Stimulated activated CD8-positive, alpha-beta memory T cell treated with anti-CD3 and anti-CD28 coated beads, Interleukin-12 subunit alpha, Interleukin-12 subunit beta, amount 100 ng/mL, for 24 hours (primary cell): Measurements from ENCODE around the gene PTPN9.
"Not testable (repeated sequence)": the region's sequence is repeated elsewhere in the genome, so short reads cannot be mapped to it uniquely, and the experiment has no call there.

Experiments used
- DNase-seq: peaks from one replicate; pipeline ENCODE4 v3.0.0-alpha.2; 2020; ENCODE audit errors: extremely low read depth

Gene PTPN9

DNA sequence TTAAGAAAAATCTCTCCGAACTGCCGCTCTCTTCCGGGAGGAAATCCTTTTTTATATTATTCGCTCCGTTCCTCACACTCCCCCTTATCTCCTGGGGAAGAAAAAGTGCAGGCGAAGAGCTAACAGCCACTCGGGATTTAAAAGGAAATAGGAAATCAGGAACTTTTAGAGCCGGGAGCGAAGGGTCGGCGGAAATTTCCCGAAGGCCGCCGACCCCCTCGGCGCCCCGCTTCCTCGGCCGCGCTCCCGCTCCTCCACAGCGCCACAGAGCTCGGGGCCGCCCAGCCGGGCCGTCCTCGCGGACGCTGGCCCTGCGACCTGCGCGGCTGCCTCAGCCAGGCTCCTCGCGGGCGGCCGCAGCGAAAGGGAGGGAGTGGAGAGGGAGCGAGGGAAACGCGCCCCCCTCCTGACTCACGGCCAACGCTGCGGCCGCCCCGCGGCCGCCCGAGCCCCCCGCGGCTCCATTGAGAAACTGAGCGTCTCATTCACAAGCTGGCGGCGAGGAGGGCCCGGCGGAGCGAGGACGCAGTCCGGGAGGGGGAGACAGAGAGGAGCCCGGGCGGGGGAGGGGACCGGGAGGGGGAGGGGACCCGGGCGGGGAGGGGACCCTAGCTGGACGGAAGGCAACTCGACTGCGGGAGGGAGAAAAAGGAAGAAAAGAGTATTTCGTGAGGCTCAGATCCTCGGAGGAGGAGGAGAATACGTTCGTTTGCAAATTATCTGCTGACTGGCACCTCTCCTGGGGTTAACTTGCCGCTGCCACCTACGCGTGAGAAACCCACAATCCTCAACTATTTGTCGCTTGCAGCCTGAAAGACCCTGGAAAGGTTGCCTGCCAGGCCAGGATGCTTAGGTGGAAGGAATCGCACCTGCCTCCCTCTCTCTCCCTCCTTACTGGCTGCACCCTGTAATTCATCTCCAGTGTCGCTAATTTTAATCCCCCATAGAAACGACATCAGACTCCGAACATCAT is at the start of gene PTPN9:
PTPN9 (minus strand) TSS at position 368 of the 973 bp plus-strand sequence. CDS start 539 bp downstream, outside the sequence.
- DNase-seq, result peak; percentile 35

DNA sequence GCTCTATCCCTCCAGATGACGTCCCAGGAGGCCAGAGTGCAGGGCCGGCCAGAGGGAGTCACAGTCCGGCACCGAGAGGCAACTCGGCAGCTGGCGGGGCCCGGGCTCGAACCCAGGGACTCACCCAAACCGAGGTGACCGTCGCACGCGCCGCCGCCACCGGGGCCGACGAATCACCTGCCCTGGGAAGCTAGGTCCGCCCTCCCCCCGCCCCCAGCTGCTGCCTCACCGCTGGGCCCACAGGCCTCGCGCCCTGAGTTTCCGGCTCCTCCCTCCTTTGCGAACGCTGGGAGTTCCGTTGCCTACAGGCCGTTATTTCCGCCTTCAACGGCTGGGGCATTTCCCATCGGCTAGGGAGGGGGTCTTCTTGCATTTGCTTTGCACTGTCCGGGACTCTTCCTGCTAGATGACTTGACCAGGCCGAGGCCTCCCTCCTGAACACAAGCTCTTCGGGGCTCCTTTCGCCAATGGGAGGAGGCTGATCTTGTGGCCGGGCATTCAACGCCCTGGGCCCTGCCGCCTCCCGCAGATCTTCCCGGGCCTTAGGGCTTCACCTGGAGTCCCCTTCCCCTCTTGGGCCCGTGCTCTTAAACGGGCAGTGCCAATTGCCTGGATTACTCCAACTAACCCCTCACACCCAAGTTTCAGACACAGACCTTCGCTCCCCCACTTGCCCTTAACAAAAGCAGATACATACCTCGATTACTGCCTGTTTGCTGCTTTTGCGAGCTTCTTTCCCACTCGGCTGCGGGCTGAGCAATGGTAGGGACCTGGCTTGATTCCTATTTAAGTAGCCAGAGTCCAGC is 46.6 kb upstream of the PTPN9 start, which contains the start of gene SNUPN:
SNUPN (minus strand) TSS at position 184 of the 806 bp plus-strand sequence. CDS start 4,674 bp downstream, outside the sequence.
- DNase-seq, result peak; percentile 90

DNA sequence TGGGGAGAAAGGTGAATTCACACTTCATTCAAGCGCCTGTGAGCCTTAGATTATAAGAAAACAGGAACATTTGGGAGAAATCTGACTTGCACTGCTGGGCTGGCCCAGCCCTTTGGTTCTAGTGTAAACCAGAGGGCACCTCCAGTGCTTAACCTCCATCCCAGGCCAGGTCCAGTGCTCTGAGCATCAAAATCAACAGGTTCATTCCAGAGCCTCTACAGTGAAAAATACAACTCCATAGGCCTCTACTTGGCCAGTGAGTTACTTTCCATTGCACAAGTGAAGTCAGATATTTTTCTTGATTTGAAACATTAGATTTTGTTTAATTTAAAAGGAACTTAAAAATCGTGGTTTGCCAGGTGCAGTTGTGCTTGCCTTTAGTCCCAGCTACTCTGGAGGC is 43.4 kb upstream of the PTPN9 start:
- DNase-seq, result no peak

DNA sequence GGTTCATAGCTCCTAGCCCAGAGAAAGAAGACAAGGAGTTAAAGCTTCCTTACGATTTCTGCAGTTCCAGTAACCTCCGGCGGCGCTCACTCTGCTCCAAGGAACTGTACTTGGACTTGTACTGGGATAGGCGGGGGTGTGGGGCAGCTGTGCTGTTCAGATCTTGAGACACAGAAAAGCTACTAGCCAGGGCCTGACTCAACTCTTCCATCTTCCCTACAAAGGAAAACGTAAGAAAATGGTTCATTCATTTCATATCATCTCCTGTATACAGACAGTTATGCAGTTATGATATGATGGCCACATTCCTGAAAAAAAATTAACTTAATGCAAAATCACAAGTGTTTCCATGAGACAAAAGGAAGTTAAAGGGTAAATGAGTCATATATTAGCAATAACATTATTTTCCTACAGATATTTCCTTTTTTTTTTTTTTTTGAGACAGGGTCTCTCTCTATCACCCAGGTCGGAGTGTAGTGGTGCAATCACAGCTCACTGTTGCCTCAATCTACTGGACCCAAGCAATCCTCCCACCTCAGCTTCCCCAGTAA is 41.8 kb upstream of the PTPN9 start:
- DNase-seq, result no peak

DNA sequence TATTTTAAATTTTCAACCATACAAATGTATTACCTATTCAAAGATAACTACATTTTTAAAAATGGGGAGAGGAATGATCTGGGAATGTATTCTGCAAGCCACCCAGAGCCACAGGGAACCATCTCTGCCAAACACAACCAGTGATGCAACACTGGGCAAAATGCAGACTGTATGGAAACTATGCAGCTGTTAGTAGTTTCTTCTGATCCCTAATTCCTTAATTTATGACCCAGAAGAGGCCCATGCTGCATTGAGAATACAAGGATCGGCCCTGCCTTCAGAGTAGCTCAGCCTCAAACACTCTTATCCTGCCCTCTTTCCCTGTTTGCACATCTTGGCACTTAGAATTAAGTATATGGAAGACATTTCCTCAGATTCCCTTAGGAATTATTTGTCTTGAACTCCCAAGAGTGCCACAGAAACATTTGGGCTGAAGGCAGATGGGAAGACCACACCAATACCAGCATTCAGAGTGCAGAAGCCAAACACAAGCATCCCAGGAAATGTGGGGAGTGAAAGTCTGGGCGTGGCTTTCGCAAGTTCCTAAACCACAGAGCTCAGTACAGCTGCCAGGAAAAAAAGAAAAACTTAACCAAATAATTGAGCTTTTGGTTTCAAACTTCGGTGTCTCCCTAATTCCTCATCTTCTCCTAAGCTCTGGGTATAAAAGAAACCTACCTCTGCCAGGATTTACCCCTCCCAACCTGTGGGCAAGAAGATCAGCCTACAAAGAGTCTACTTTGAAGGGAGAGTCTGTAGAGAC is 41.1 kb upstream of the PTPN9 start:
- DNase-seq, result no peak

DNA sequence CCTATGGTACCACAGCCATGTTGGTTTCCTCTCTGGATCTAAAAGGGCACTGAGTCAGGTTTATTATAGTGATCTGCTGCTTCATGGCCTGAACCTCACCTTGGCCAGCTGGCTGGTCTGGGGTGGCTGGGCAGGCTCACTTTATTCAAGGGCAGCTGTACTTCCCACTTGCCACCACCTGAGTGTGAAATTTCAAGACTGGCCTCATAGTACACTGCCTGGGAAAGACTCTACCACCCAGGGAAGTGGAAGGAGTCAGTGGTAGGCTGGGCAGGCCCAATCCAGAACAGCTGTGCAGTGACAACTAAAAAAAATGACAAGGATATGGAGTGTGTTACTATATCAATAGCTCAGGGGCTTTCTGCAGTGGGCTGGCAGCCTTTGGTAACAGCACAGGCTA is 37.7 kb upstream of the PTPN9 start:
- DNase-seq, result no peak

DNA sequence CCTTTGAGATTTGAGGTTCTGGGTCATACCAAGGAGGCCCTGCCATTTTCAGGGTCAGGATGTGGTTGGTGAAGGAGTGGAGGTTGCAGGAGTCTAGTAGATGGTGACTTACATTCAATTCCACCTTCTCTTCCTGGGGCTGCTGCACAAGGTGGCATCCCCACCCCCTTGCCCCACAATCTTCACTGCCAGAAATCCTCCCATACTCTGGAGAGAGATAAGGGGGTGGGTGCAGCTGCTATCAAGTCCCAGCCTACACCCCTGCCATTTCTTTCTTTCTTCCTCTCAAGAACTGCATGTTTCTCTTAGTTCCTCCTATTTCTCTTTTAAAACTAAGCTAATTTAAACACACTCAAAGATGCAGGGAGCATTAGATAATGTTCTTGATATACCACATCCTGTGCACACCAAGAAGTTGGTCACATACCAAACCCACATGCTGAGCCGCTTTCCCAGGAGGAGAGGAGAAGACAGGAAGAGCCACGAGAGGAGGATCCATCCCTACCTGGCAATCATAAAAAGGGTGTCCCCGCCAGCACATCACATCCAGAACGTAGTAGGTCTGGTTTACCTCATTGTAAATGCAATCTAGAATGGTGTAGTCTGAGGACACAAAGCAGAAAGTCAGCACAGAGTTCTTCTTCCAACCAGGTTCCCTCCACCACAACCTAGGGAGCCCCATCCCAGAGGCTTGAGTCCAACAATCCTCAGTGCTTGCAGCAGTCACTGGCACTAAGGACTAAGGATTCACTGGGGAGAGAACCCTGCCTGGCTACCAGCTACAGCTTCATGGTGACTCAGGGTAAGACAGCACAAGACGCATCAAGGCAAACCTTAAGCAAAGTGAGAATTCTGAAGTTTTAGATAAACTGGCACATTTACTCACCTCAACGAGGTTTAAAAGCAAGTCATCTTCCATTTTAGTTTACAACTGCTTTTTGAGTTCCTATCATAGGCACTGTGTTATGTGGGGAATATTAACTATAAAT is 27.9 kb upstream of the PTPN9 start:
- DNase-seq, result no peak

DNA sequence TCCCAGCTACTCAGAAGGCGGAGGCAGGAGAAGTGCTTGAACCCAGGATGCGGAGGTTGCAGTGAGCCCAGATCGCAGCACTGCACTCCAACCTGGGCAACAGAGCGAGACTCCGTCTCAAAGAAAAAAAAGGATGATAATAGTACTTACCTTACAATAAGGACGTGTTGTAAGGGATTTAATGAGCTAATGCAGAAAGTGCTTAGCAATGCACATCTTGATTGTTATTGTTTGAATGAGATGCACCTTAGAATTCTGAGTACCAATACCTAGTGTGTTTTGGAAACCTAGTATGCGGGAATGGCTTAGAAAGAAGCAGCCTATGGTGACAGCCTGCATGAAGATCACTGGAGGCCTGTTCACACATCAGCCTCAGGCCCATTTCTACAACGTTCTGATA is 26.9 kb upstream of the PTPN9 start:
- DNase-seq, result no peak

DNA sequence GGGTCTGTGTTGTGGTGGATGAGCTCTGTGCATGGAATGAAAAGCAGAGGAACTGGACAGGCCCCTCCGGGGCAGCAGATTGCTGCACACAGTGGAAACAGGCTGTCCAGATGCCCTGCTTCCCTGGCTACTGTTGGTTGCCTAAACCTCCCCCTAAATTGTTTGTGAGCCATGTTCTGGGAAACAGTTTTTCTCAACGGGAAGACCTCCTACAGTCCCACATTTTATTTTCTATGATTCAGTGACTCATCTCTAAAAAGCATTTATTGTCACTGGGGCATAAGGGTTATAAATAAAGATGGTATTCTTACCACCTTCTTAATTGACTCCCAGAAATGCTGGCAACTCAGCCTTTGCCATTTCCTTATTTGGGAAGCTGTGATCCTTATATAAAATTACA is 20.3 kb upstream of the PTPN9 start:
- no peak for DNase-seq

DNA sequence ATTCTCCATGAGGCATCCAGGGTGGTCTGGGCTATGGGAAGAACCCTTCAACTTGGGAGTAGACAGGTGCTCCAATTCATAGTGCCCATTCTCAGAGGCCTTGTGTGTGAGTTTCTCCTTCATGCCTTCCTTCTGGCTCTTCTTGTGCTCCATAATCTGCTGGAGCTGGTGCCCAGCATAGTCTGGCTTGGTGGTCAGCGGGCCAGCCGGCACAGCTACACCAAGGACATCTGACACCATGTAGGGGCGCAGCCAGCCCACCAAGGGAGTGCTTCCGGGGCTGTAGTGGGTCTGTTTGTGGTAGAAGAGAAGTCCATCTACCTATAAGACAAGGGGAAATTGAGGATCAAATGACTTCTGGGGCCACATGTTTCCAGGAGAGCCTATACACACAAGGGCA is 19.2 kb upstream of the PTPN9 start:
- DNase-seq, result no peak

DNA sequence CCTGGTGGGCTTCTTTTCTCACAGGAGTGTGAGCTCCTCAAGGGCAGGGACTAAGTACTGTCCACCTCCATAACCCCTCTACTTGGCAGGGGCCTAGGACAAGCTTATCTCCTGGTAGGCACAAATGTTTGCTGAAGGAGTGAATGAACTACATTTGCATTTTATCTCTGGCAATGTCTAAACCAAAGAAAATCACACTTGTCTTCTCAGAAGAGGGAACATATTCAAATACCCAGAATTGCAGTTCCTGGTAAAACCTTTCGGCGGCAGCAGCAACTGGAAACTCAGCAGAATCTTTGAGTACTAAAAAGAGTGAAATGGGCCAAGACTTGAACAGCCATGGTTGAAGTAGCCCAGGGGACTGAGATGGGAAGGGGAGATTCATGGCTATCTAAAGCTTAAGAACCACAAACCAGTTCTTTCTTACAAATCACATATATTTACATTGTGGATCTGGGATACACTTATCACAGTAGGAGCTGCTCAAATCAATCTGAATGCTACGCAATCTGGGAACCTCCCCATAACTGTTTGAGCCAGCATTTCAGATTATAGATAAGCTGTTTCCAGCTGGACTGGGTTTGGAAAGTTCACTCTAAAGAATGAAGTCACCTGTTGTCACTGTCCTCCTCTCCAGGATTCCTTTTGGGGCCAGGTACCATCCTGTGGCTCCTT is 18.7 kb upstream of the PTPN9 start:
- no peak for DNase-seq

DNA sequence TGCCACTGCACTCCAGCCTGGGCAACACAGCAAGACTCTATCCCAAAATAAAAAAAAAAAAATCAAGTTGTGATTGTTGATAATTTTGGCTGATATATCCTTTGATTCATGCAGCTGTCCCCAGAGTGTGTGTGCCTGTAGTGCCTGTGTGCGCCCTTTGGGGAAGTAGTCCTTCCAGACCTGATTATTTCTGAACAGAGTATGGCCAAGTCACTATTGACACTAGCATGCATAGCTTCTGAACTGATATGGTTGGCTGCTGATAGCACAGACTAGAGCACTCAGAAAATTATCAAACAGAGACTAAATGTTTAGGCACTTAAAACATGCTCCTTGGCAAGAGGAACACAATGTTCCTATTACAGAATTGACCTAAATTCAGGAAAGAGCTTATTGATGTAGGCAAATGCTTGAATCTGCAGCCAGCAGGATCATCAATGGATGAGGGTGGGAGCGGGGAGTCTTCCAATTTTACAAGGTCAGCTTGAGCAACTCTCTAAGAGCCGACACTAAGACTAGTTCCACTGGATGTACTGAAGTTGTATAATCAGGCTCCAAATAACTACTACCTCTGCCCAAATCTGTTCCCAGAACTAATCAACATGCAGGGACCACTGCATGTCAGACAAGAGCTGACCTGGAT is 17.7 kb upstream of the PTPN9 start:
- DNase-seq, result no peak

DNA sequence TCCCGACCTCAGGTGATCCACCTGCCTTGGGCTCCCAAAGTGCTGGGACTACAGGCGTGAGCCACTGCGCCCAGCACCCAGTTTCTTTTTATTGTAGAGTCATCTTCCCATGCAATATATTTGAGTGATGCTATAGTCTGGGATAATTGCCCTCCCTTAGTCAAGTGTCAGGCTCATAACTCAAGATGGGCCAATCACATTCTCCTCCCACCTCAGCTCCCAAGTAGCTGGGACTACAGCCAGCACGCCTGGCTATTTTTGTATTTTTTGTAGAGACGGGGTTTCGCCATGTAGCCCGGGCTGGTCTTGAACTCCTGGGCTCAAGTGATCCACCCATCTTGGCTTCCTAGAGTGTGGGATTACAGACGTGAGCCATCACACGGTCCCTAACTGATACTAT is 15.2 kb upstream of the PTPN9 start:
- DNase-seq, result no peak

DNA sequence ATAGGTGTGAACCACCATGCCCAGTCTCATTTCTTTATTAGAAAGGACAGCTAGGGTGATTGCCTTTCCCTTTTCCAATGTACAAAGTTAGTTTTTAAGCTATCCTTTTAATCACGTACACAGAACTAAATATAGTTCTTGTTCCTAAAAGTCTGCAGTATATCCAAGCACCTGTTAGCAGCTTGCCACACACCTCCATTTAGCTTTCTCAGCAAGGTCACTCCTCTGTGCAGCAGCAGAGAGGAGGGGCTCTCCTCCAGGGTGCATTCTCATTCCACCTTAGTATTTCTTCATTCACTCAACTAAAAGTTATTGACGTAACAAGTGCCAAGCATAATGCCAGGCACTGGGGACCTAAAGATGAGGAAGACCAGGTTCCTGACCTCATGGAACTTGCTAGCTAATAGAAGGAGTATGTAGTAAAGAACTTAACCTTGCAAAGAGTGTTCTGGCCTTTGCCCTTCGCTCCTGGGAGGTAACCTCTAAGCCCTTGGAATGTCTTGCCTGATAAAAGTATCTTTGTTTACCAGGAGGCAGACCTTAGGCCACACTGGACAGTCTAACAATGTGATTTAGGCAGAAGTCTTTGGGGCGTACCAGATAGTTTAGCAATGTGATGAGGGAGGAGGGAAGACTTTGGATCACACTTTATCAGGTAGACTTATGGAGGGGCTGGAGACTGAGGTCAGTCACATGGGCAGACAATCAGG is 12.7 kb upstream of the PTPN9 start:
- DNase-seq, result no peak

DNA sequence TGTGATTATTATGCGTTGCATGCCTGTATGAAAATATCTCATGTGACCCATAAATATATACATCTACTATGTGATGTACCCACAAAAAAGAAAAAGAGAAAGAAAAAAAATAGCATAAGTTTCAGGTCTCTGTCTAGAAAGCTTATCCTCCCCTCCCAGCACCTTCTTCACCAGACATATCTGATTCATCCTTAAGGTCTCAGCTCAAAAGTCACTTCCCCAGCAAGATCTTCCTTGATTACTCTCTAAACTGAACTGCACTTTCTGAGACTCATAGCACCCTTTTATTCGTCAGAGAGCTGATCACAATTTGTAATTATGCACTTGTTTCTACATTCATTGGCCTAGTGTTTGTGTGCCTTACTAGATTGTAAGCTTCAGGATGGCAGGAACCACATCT is 11.1 kb upstream of the PTPN9 start:
- no peak for DNase-seq

DNA sequence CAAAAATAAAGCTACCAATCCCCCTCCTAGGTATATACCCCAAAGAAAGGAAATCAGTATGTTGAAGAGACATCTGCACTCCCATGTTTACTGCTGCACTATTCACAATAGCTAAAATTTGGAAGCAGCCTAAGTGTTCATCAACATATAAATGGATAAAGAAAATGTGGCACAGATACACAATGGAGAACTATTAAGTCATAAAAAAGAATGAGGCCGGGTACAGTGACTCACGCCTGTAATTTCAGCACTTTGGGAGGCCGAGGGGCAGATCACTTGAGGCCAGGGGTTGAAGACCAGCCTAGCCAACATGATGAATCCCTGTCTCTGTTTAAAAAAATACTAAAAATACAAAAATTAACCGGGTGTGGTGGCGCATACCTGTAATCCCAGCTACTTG is 10.0 kb upstream of the PTPN9 start:
- DNase-seq, result no peak

DNA sequence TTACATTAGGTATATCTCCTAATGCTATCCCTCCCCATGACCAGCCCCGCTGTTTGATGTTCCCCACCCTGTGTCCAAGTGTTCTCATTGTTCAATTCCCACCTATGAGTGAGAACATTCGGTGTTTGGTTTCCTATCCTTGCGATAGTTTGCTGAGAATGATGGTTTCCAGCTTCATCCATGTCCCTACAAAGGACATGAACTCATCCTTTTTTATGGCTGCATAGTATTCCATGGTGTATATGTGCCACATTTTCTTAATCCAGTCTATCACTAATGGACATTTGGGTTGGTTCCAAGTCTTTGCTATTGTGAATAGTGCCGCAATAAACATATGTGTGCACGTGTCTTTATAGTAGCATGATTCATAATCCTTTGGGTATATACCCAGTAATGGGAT is 7.3 kb upstream of the PTPN9 start:
- DNase-seq, result not testable (repeated sequence)

DNA sequence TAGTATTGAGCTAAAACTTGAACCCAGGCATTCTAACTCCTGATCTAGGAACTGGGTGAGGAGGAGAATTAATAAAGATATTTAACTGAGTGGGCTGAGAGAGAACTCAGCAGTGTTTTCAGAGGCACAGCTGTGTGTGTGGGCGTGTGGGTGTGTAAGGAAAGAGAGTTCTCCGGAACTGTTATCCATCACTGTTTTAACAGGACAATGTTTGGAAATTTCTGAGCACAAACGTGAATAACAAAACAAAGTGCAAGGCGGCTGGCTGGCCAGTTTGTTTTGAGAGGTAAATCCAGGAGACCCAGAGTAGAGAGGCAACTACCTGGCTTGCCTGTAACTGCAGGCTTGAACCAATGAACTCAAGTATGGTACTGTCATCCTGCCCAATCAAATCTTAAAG is 5.0 kb upstream of the PTPN9 start:
- DNase-seq, result no peak

DNA sequence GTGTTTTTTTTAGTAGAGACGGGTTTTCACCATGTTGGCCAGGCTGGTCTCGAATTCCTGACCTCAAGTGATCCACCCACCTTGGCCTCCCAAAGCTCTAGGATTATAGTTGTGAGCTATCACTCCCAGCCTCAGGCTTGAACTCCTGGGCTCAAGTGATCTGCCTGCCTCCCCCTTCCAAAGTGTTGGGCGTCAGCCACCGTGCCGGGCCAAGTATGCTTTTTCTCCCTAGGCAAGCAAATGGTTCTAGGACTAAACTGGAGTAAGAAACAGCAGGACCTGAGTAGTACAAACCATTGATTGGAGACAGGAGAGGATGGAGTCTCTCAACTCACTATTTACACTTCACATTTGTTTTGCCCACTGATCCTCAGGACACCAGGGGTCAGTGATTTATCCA is 4.6 kb upstream of the PTPN9 start:
- DNase-seq, result no peak
